A549 treated with RU486 at 1 μM for 4 hours (cell line): ENCODE data around the gene TMED1. TPM values are rescaled to one million over a fixed set of nuclear protein-coding genes. Genes with fewer than 3 reads are reported as not detected.

Source experiments
- total RNA-seq: library from RNA; stranded (reverse); fragments of 200-300 nt; extraction: Qiagen RNA extraction; gene quantifications from 5 replicates; pipeline ENCODE4 v1.2.3, GENCODE V29; 2022; ENCODE audit warnings: low read depth

The TMED1 gene, protein sequence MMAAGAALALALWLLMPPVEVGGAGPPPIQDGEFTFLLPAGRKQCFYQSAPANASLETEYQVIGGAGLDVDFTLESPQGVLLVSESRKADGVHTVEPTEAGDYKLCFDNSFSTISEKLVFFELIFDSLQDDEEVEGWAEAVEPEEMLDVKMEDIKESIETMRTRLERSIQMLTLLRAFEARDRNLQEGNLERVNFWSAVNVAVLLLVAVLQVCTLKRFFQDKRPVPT
- total RNA-seq: 22.1 to 31.7 TPM (median 31.5 TPM) in 5 replicates

DNA sequence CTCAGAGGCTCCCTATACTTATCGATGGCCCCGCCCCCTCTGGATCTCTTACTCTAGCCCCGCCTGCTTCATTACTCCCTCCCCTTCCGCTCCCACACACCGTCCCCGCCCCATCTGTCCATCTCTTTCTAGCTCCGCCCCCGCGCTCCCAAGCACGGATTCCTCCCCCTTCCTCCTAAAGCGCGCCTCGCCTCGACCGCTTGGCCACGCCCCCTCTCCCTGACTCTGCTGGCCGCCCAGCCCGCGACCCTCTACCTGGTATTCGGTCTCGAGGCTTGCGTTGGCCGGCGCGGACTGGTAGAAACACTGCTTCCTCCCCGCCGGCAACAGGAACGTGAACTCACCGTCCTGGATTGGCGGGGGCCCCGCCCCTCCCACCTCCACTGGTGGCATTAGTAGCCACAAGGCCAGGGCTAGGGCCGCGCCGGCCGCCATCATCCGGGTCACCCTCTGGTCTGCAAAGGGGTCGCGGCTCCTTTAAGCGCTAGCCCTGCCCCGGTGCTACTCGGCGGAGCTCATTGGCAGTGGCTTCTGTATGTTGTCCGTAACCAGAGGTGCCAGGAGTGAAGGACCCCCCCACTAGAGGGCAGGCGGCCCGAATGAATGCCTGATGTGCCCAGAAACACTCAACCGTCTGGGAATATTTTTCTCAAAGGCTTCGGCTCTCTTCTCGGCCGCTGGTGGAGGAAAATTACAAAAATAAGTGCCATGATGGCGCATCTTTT lies at the start of gene TMED1:
TSS of gene TMED1 (minus strand) at position 459 of the 725 bp plus-strand sequence. CDS start at position 438, 21 bp downstream.

DNA sequence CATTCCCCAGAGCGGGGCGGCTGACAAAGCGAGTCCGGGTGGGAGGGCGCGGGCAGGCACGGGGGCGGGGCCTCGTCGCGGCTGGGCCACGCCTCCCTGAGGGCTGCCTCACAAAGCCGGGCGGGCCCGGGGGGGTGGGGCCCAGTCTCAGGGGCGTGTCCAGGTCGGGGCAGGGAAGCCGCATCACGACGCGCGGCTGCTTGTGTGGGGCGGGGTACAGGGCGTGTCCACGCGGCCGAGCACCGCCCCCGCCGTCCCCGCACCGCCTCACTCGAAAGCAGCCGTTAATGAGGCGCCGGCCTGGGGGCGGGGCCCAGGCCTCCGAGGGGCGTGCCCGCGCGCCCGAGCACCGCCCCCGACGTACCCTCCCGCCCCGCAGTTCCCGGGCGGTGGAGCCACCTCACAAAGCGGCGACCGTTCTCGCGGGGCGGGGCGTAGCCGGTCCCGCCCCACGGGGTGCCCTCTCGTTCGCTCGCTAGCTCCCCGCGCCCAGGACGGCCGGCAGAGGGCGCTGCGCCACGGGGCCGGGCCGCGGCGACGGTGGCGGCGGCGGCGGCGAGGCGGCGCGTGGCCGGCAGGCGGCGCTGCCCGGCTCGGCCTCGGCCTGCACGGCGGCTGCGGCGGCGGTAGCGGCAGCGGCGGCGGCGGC lies 35.1 kb upstream of the TMED1 start, which contains the start of gene CARM1:
TSS of gene CARM1 (plus strand) at position 599 of the 649 bp plus-strand sequence. CDS start 150 bp downstream, outside the sequence.

DNA sequence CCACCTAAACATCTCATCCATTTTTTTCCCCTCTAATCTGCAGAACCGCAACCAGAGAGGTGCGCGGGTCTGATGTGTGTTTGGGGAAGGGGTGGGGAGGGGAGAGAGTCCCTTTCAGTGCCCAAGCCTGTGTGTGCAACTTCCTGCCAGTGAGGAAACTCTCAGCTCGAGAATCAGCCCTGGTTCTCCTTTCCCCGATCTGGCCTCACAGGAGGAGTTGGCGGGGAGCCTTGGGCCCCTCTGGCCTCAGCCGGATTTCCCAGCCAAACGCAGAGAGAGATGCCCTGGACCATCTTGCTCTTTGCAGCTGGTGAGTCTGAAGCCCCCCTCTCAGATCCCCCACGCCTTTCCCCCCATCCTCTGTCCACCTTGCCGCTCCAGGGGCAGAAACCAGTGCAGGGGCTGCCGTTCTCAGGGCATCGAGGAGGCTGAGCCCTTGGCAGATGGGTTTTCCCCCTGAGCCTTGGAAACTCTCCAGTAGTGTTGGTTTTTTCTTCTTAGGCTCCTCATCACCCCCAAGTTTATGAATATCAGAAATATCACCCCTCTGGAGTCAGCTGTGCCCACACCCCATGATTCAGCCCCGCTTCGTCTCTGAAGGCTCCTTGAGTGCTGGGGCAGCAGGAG lies 12.3 kb upstream of the TMED1 start, which contains the start of gene C19orf38:
TSS of gene C19orf38 (plus strand) at position 186 of the 627 bp plus-strand sequence. CDS start at position 280, 94 bp downstream.

Other genes with a start within 250 kb of the TMED1 start
- gene AP1M2, start 248.9 kb downstream of the TMED1 start, total RNA-seq: 28.1 to 60.3 TPM (median 41.5 TPM) in 5 replicates
- 6.4 to 8.0 TPM (median 7.2 TPM) in 5 replicates for gene SLC44A2, start 210.7 kb downstream of the TMED1 start, total RNA-seq
- 159 to 175 TPM (median 167 TPM) in 5 replicates for gene ILF3, start 181.9 kb downstream of the TMED1 start, total RNA-seq
- 27.4 to 34.5 TPM (median 32.1 TPM) in 5 replicates for gene QTRT1, start 134.8 kb downstream of the TMED1 start, total RNA-seq
- 45.9 to 59.1 TPM (median 54.1 TPM) in 5 replicates for gene DNM2, start 118.1 kb downstream of the TMED1 start, total RNA-seq
- gene C19orf38, start 12.2 kb upstream of the TMED1 start, total RNA-seq: 0.12 to 0.15 TPM in 2 of 5 replicates, not detected in the others
- gene CARM1, start 35.3 kb upstream of the TMED1 start, total RNA-seq: 36.4 to 53.0 TPM (median 45.8 TPM) in 5 replicates
- gene YIPF2, start 92.4 kb upstream of the TMED1 start, total RNA-seq: 14.6 to 20.9 TPM (median 18.5 TPM) in 5 replicates
- gene TIMM29, start 92.6 kb upstream of the TMED1 start, total RNA-seq: 12.6 to 19.2 TPM (median 16.2 TPM) in 5 replicates
- 7.6 to 11.8 TPM (median 9.1 TPM) in 5 replicates for gene SMARCA4, start 124.8 kb upstream of the TMED1 start, total RNA-seq